HS-5 (cell line): ENCODE measurements around the gene IFNLR1.

Experiments used
- DNase-seq: peaks from one replicate; pipeline ENCODE4 v3.0.0-alpha.2; 2012; ENCODE audit warnings: low read depth

The IFNLR1 gene

DNA sequence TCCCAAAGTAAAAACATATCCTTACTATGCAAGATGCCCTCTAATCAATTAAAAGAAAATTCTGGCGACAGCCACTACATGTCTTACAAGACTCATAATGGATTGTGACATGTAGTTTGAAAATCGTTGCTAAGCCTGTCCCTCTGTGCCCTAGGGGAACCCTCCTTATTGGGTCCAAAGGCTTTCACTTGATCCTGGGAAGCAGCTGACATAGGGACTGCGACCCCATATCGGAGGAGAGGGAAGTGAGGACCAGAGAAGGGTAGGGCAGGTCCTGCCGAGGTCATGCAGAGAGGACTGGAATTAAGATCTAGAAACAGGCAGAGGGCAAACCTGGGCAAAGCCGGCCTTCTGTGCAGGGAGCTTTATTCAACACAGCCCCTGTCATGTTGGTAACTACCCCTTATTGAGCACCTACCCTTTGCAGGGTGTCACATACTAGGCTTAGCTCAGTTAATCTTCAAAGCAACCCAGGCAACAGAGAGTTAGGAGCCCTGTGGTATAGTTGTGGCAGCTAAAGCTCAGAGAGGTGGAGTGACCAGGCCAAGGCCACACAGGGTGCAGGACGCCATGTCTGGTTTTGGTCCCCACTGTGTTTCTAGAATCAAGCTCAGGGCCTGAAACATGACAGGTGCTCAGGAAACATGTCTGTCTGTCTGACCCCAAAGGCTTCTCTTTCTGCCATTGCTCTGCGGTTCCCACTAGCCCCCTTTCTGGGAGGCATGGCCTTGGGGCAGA, 18.4 kb upstream of the IFNLR1 start:
- no peak for DNase-seq

DNA sequence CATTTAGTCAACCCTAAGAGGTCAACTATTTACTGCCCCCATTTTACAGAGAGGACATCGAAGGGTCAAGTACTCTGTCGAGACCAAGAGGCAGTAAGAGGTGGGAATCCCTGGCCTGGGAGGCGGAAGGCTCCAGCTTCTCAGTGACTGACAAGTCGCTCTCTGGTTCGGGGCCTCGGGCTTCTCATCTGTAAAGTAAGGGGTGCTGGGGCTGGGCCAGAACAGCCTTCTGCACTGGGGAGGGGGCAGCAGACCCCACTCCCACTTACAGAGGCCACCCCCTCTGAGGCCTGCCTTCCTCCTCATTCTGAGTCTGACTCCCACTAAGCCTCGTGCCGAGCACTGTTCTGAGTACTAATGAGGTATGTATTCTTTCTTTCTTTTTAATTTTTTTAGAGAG, 17.0 kb upstream of the IFNLR1 start:
- DNase-seq: no peak

DNA sequence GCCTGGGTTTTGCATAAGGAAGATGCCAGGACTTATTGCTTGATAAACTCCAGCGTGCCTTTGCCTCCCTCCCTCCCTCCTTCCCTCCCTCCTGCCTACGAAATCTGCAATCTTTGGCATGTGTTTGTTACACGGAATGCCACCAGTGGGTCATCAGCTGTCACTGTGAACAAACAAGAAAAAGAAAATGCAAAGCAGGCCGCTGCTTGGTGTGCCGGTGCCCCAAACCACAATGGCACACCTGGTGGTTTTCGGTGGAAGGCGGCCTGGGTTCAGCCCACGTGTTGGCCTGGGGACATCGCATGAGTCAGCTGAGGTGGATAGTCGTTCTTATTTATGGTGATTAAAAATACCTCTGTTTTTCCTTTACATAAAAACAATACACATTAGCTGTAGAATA, 16.3 kb upstream of the IFNLR1 start:
- no peak for DNase-seq

GRCh38 chr1:24202987-24203386, 15.9 kb upstream of the IFNLR1 start:
- DNase-seq: no peak

DNA sequence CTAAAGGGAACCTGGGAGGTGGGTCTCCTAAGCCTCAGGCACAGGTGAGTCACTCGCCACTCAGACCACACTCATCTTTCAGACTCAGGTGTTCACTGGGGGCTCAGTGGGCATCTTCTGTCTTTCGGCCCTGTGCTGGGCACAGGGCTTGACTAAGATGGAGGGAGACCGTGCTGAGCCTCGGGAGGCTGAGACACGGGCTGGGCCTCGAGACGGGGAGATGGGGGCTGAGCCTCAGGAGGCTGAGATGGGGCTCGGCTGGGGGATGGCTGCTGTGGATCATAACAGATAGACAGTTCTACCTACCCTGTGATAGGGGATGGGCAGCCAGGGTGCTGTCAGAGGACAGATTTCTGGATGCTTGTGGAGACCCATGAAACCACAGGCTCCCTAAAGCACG, 15.5 kb upstream of the IFNLR1 start:
- DNase-seq: no peak

DNA sequence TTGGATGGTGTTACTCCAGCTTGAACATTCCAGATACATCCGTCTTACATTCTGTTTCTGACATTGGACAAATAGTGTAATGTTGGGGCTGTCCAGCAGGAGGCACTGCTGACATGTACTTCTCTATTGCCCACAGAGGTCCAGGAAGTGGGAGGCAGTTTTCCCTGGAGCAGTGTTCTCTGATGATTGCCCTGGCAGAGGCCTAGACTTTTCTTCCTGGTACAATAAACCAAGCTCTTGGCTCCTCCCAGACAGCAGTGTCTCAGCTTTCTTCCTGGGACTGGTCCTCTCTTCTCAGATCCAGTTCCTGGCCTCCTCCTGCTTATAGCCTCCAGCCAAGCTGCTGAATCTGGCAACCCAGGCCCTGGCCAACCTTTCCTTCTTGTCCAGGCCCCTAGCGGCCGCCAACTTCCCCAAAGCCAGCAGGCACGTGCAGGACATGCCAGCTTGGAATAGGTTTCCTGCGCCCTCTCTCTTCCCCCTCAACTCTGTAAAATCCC, 14.9 kb upstream of the IFNLR1 start:
- DNase-seq: peak; percentile 53

- no peak for DNase-seq
Measured at GRCh38 chr1:24199291-24199900, 12.3 kb upstream of the IFNLR1 start.

DNA sequence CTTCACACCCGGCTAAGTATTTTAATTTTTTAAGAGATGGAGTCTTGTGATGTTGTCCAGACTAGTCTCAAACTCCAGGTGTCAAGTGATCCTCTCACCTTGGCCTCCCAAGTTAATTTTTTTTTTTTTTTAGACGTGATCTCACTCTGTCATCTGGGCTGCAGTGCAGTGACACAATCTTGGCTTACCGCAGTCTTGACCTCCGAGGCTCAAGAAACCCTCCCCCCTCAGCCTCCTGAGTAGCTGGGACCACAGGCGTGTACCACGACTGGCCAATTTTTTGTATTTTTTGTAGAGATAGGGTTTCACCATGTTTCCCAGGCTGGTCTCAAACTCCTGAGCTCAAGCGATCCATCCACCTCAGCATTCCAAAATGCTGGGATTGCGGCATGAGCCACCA, 11.7 kb upstream of the IFNLR1 start:
- no peak for DNase-seq

GRCh38 chr1:24195874-24196273, 8.8 kb upstream of the IFNLR1 start:
- DNase-seq: no peak

DNA sequence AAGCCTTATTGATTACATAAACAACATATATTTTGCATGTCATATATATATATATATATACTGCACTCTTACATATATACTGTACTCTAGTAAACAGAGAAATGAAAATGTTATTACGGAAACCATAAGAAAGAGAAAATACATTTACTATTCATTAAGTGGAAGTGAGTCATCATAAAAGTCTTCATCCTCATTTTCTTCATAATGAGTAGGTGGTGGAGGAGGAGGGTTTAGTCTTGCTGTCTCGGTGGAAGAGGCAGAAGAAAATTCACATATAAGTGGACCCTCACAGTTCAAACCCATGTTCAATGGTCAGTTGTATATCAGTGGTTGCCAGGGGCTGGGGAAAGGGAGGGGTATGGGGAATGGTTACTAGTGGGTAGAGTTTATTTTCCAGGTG, 8.0 kb upstream of the IFNLR1 start:
- DNase-seq: no peak

DNA sequence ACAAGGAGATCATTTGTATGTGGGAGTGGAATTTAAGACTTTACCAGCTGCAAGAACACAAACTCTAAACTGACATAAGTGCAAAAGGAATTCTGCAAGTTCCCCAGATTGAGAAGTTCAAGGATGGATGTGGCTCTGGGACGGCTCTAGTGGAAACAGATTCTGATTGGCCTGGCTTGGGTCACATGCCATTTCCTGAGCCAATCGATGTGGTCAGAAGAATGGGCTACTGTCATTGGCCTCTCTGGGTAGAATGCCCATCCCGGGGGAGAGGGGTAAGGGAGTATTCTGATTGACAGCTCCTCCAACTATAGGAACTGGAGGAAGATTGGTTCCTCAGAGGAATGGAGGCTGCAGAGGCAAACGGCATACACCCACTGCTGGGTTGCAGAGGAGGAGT, 6.0 kb upstream of the IFNLR1 start:
- no peak for DNase-seq

DNA sequence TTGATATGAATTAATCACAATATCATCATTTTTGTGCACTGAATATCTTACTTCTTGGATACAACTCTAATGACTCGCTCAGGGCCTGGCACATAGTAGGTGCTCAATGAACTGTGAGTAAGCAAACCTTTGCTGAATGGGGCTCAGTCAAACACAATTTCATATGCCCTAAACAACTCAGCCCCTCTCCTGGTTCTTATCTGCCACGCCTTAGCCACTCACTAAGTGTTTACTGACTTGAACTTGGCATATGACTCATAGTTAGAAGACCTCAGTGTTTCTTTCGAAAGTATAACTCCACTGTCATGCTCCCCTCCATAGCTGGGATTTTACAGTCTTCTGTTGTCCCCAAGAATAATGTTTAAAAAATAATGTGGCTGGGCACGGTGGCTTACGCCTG, 4.8 kb upstream of the IFNLR1 start:
- peak; percentile 44 for DNase-seq

GRCh38 chr1:24190983-24191461, 3.9 kb upstream of the IFNLR1 start:
- no peak for DNase-seq

GRCh38 chr1:24189528-24189927, 2.4 kb upstream of the IFNLR1 start:
- DNase-seq: no peak

DNA sequence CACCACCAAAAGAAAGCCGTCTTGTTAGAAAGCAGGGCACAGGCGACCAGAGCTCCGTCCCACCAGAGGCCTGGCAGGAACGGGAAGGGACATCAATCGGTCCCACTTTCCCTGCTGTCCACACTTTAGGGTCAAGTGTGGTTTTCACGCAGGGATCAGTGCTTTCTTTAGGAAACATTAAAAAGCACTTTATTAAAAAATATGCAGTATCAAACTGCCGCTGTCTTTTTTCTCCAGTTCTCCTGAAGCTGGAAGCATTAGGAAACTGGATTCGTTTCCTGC, 437 bp downstream of the IFNLR1 start:
- no peak for DNase-seq

- no peak for DNase-seq
Measured at GRCh38 chr1:24186031-24186710, 918 bp downstream of the IFNLR1 start.

- no peak for DNase-seq
Measured at GRCh38 chr1:24185076-24185475, 2.0 kb downstream of the IFNLR1 start.

DNA sequence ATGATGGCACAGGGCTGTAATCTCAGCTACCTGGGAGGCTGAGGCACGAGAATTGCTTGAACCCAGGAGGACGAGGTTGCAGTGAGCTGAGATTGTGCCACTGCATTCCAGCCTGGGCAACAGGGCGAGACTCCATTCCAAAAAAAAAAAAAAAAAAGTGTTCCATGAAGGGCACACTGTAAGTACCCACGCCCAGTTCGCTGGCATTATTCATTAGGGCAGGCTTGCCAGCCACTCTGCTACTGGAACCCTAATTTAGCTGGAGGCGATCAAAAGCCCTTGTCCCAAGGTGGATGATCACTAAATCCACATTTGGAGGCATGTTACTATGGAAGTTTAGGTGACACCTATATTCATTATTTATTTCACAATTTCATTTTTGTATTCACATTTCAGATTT, 5.0 kb downstream of the IFNLR1 start:
- DNase-seq: no peak

DNA sequence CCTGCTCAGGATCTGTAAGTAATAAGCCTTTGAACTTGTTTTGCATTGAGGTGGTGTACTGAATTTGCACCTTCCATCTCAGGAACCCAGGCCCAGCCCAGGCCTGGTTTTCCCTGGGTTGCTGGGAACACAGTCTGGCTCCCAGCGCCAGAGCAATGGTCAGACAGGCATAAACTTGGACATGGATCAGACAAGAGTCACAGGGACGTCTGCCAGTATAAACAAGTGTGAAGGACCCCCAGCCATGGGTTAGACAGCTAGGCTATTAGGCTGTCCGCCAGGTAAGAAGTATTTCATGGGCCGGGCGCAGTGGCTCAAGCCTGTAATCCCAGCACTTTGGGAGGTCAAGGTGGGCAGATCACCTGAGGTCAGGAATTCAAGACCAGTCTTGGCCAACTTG, 5.5 kb downstream of the IFNLR1 start:
- DNase-seq: no peak

GRCh38 chr1:24180676-24181075, 6.4 kb downstream of the IFNLR1 start:
- DNase-seq: no peak

- no peak for DNase-seq
Measured at GRCh38 chr1:24179251-24179840, 7.7 kb downstream of the IFNLR1 start.

DNA sequence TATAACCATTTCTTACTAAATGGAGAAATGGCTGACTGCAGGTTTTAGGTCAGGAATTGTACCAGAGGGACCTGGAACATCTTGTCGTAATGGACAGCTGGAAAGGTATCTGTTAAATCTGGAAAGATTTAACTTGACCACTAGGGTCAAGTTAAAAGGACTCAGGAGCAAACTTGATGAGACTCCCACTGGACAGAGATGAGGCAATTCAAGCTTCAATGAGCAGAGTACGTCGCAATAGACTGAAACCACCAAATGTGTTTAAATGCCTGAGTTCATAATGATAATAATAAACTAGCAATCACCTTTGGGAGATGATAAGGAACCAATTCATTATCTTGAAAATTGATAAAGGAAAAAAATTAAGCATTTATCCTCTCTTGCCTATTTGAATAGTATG, 8.7 kb downstream of the IFNLR1 start:
- DNase-seq: no peak

DNA sequence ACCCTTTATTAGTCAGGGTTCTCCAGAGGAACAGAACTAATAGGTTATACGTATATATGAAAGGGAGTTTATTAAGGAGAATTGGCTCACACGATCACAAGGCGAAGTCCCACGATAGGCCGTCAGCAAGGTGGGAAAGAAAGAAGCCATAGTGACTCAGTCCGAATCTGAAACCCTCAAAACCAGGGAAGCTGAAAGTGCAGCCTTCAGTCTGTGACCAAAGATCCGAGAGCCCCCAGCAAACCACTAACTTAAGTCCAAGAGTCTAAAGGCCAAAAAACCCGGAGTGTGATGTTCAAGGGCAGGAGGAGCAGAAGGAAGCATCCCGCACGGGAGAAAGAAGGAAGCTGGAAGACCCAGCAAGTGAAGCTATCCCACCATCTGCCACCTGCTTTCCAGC, 9.9 kb downstream of the IFNLR1 start:
- no peak for DNase-seq
